HG03108 (cell line): Measurements from ENCODE around the gene TMEM255A.
A peak's percentile ranks its signal among the peaks of the same experiment; 100 is the strongest.

ENCODE experiments used
- ATAC-seq: cut with Tn5 transposase; IDR thresholded peaks from one replicate; pipeline ENCODE4 v1.9.1; 2021; ENCODE audit warnings: moderate library complexity; ENCODE audit not compliant: unreplicated experiment

The TMEM255A gene

DNA sequence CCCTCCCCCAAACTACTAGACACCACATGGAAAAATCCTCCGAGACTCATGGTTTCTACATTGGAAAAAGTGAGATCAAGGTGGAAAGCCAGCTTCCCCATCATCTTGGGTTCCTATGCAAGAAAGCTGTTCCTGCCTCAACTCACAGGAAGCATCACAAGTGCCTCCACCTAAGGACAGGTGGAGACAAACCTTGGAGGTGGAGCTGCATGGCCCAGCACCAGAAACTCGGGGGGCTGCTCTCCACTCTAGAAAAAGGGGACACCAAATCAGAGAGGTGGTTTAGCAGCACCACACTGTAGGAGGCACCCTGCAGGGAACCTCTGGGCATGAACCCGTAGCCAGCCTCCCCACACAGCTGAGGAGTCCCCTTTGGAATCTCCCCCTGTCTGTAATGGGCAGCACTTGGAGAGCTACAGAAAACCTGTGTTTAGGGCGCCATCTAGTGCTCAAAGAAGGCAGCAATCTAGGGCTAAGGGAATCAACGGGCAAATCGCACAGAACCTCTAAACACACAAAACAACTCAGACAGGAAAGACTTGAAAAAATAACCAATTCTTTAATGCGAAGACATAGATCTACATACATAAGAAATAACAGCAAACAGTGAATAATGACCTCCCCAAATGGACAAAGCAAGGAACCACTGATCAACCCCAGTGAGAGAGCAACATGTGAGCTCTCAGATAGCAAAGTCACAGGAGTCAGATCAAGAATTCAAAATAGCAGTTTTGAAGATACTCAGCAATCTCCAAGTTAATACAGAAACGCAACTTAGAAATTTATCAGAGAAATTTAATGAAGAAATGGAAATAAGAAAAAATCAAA, 97.6 kb downstream of the TMEM255A start:
- ATAC-seq: peak; percentile 66
